ENCODE results near the gene ATP9B. TPM values are rescaled to one million over a fixed set of nuclear protein-coding genes. Genes with fewer than 3 reads are reported as not detected.

The ATP9B gene
- total and polyA plus RNA-seq, 10 of the 15 experiments (the other 5 are each of a cell fraction or from before 2014, with no cell fraction given): 0.74 to 20.7 (median 12.9) TPM

DNA sequence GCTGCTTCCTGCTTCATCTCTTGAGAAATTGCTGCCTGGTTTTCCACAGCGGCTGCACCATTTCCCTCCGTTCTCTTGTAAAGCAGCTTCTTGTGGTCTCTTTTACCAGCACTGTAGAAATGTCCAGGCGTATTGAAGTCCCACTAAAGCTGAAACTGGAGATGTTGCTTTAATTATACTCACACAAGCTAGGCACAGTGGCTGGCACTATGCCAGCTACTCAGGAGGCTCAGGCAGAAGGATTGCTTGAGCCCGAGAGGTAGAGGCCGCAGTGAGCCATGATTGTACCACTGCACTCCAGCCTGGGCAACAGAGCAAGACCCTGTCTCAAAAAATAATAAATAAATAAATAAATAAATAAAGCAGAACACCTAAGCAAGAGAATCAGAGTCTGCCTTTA, 19.2 kb upstream of the ATP9B start:
- Histone ChIP-seq H3K27me3 (replicated peaks in 1 of 2; ENCODE audit: control insufficient read depth in 2 of 2, insufficient read depth in 2 of 2, low read length in 1 of 2) (no peaks in the 10 kb centered on the region), H3K36me3 (ENCODE audit: control insufficient read depth in 2 of 2, insufficient read depth in 2 of 2, low read length in 1 of 2) (no peaks in the 10 kb centered on the region), H3K27ac (ENCODE audit: control insufficient read depth, insufficient read depth) (no peak overlapping the region), H3K4me1 (ENCODE audit: control insufficient read depth, insufficient read depth, low read length) (no peaks in the 10 kb centered on the region), H3K9ac (ENCODE audit: control insufficient read depth, insufficient read depth, low read length) (no peak overlapping the region), H3K4me2 (ENCODE audit: control insufficient read depth, insufficient read depth) (no peak overlapping the region), H2AFZ (ENCODE audit: control insufficient read depth, low read depth, low read length) (no peak overlapping the region), H3K9me3 (replicated peaks; ENCODE audit: control insufficient read depth, insufficient read depth, low read length) (no peaks in the 10 kb centered on the region), H3K79me2 (ENCODE audit: control insufficient read depth, insufficient read depth, low read length) (no peaks in the 10 kb centered on the region), H3K4me3 (no peak overlapping the region), H4K20me1 (ENCODE audit: control insufficient read depth, insufficient read depth) (no peaks in the 10 kb centered on the region)
- ChIA-PET SMC1A (ENCODE audit: uncharacterized antibody, unreplicated experiment) (interaction anchor here (1.3 kb wide), 1 partner anchor 226 kb away, joined by 3 read pairs; no protein-coding TSS in a partner anchor), POLR2A (no interaction called here), CTCF (interaction anchor here (0.7 kb wide), 1 partner anchor 159 kb away, joined by 3 read pairs; no protein-coding TSS in a partner anchor), RAD21 (ENCODE audit: unreplicated experiment) (no interaction called here)
- no TSS peak for BruUV-seq (replicated peaks)
- 72% methylated on average over 5 of the region's 5 CpGs for WGBS (ENCODE audit: insufficient coverage, insufficient replicate concordance, low lambda C conversion rate, missing lambda C conversion rate)
- DNase-seq (ENCODE audit: low read depth, low spot score) (no peak), ATAC-seq (no peak), FAIRE-seq (no peak)
- intact Hi-C loops (cut with micrococcal nuclease; ENCODE audit: unreplicated experiment): no loop called here
- in situ Hi-C loops (cut with MboI): no loop called here
- TF ChIP-seq, protein P1, sequence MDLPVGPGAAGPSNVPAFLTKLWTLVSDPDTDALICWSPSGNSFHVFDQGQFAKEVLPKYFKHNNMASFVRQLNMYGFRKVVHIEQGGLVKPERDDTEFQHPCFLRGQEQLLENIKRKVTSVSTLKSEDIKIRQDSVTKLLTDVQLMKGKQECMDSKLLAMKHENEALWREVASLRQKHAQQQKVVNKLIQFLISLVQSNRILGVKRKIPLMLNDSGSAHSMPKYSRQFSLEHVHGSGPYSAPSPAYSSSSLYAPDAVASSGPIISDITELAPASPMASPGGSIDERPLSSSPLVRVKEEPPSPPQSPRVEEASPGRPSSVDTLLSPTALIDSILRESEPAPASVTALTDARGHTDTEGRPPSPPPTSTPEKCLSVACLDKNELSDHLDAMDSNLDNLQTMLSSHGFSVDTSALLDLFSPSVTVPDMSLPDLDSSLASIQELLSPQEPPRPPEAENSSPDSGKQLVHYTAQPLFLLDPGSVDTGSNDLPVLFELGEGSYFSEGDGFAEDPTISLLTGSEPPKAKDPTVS (IDR thresholded peaks at IDR 0.05; ENCODE audit: low read depth, low read length): no peak
- TF ChIP-seq, protein P2, sequence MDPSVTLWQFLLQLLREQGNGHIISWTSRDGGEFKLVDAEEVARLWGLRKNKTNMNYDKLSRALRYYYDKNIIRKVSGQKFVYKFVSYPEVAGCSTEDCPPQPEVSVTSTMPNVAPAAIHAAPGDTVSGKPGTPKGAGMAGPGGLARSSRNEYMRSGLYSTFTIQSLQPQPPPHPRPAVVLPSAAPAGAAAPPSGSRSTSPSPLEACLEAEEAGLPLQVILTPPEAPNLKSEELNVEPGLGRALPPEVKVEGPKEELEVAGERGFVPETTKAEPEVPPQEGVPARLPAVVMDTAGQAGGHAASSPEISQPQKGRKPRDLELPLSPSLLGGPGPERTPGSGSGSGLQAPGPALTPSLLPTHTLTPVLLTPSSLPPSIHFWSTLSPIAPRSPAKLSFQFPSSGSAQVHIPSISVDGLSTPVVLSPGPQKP (IDR thresholded peaks at IDR 0.05; ENCODE audit: low read depth, low read length): no peak
- TF ChIP-seq ASH2L (IDR thresholded peaks at IDR 0.05; ENCODE audit: borderline replicate concordance, low read depth) (no peak), MTA3 (IDR thresholded peaks at IDR 0.05; ENCODE audit: borderline replicate concordance, low read length) (no peak), ZNF207 (IDR thresholded peaks at IDR 0.05; ENCODE audit: borderline replicate concordance) (no peak), BHLHE40 (IDR thresholded peaks at IDR 0.05; ENCODE audit: borderline replicate concordance in 1 of 2, low read depth in 2 of 2, low read length in 1 of 2) (no peak), POLR2AphosphoS2 (IDR thresholded peaks at IDR 0.05; ENCODE audit: low read depth, low read length) (no peak), NR2C1 (IDR thresholded peaks at IDR 0.05) (no peak), NKRF (conservative IDR thresholded peaks at IDR 0.05) (no peak), CBX3 (IDR thresholded peaks at IDR 0.05; ENCODE audit: borderline replicate concordance, low read depth) (no peak), MTA2 (IDR thresholded peaks at IDR 0.05; ENCODE audit: low read depth) (no peak), CBFB (IDR thresholded peaks at IDR 0.05; ENCODE audit: low read depth) (no peak), NR2C2 (IDR thresholded peaks at IDR 0.05; ENCODE audit: borderline replicate concordance, control insufficient read depth, insufficient read length, low read depth) (no peak), HDAC6 (IDR thresholded peaks at IDR 0.05; ENCODE audit: unreplicated experiment) (no peak), FOXK2 (IDR thresholded peaks at IDR 0.05) (no peak), RFX5 (IDR thresholded peaks at IDR 0.05; ENCODE audit: low read depth, low read length) (no peak)
- TF ChIP-seq, protein P3, sequence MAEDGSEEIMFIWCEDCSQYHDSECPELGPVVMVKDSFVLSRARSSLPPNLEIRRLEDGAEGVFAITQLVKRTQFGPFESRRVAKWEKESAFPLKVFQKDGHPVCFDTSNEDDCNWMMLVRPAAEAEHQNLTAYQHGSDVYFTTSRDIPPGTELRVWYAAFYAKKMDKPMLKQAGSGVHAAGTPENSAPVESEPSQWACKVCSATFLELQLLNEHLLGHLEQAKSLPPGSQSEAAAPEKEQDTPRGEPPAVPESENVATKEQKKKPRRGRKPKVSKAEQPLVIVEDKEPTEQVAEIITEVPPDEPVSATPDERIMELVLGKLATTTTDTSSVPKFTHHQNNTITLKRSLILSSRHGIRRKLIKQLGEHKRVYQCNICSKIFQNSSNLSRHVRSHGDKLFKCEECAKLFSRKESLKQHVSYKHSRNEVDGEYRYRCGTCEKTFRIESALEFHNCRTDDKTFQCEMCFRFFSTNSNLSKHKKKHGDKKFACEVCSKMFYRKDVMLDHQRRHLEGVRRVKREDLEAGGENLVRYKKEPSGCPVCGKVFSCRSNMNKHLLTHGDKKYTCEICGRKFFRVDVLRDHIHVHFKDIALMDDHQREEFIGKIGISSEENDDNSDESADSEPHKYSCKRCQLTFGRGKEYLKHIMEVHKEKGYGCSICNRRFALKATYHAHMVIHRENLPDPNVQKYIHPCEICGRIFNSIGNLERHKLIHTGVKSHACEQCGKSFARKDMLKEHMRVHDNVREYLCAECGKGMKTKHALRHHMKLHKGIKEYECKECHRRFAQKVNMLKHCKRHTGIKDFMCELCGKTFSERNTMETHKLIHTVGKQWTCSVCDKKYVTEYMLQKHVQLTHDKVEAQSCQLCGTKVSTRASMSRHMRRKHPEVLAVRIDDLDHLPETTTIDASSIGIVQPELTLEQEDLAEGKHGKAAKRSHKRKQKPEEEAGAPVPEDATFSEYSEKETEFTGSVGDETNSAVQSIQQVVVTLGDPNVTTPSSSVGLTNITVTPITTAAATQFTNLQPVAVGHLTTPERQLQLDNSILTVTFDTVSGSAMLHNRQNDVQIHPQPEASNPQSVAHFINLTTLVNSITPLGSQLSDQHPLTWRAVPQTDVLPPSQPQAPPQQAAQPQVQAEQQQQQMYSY (CRISPR knock-in tag; IDR thresholded peaks at IDR 0.05): no peak
